ENCODE results near the gene DRAM2.

DNA sequence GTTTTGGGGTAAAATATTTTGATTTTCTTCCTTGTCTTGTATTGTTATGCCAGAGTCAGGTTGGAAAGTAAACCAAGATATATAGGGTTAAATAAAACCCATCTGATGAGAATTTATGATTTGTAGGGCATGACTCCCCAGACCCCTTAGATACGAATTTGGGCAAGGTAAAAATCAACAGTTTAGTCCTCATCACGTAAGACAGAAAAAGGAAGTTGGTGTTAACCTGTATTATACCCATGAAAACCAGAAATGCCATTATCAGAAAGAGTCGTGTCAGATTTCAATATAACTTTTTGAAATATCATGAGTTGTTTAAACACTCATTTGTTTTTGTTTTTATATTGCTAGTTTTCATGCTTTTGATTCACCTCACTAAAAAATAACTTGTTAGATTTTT, 11.9 kb upstream of the DRAM2 start:
- TF ChIP-seq CTCF (IDR thresholded peaks at IDR 0.05) = no peak
- no peak for TF ChIP-seq POLR2A (IDR thresholded peaks at IDR 0.05; ENCODE audit: low read depth)
